Hepatocyte (in vitro differentiated cells): Measurements from ENCODE around the gene FAM209A. TPM values are rescaled to one million over a fixed set of nuclear protein-coding genes. Genes with fewer than 3 reads are reported as not detected.

ENCODE experiments used
- DNase-seq: peaks from one replicate; pipeline ENCODE4 v3.0.0-alpha.2; 2016; ENCODE audit warnings: low spot score
- H2AFZ ChIP-seq: fragments of 200-600 bp; sonication (generic); 2 replicates; pipeline ENCODE4 v1.6.0; 2016; ENCODE audit warnings: antibody characterized with exemption, mild to moderate bottlenecking
- H3K27ac ChIP-seq: fragments of 200-600 bp; sonication (generic); 2 replicates; pipeline ENCODE4 v1.5.1; 2016; ENCODE audit warnings: mild to moderate bottlenecking
- H3K27me3 ChIP-seq: fragments of 200-600 bp; sonication (generic); 2 replicates; pipeline ENCODE4 v1.6.1; 2016
- H3K36me3 ChIP-seq: fragments of 200-600 bp; sonication (generic); replicated peaks from 2 replicates; pipeline ENCODE4 v1.5.1; 2016; ENCODE audit warnings: low read depth; ENCODE audit not compliant: insufficient read depth
- H3K4me1 ChIP-seq: fragments of 200-600 bp; sonication (generic); 2 replicates; pipeline ENCODE4 v1.5.1; 2016; ENCODE audit warnings: mild to moderate bottlenecking, moderate library complexity; ENCODE audit not compliant: insufficient read depth
- H3K4me2 ChIP-seq: fragments of 200-600 bp; sonication (generic); 2 replicates; pipeline ENCODE4 v1.6.0; 2016
- H3K4me3 ChIP-seq: fragments of 200-600 bp; sonication (generic); 2 replicates; pipeline ENCODE4 v1.5.1; 2016; ENCODE audit warnings: mild to moderate bottlenecking
- H3K79me2 ChIP-seq: fragments of 200-600 bp; sonication (generic); 2 replicates; pipeline ENCODE4 v1.6.0; 2017; ENCODE audit warnings: mild to moderate bottlenecking
- H3K9me2 ChIP-seq: fragments of 200-600 bp; sonication (generic); replicated peaks from 2 replicates; pipeline ENCODE4 v1.6.0; 2017; ENCODE audit warnings: mild to moderate bottlenecking; ENCODE audit not compliant: insufficient read depth
- H3K9me3 ChIP-seq: fragments of 200-600 bp; sonication (generic); 2 replicates; pipeline ENCODE4 v1.5.1; 2016; ENCODE audit warnings: low read depth, mild to moderate bottlenecking
- H4K20me1 ChIP-seq: fragments of 200-600 bp; sonication (generic); 2 replicates; pipeline ENCODE4 v1.6.0; 2016; ENCODE audit warnings: mild to moderate bottlenecking; ENCODE audit not compliant: insufficient read depth, poor library complexity, severe bottlenecking
- CTCF ChIP-seq: fragments of 200-600 bp; sonication (generic); IDR thresholded peaks from 2 replicates; pipeline ENCODE4 v1.5.1; 2016; ENCODE audit warnings: antibody characterized with exemption, mild to moderate bottlenecking; ENCODE audit not compliant: poor library complexity
- EZH2 ChIP-seq: fragments of 200-600 bp; sonication (generic); IDR thresholded peaks from 2 replicates; pipeline ENCODE4 v1.6.1; 2016; ENCODE audit warnings: antibody characterized with exemption, mild to moderate bottlenecking, borderline replicate concordance
- EZH2phosphoT487 ChIP-seq: fragments of 200-600 bp; sonication (generic); IDR thresholded peaks from one replicate; pipeline ENCODE4 v1.6.1; 2018; ENCODE audit warnings: antibody characterized with exemption, mild to moderate bottlenecking, low read depth, moderate library complexity; ENCODE audit not compliant: unreplicated experiment, severe bottlenecking
- WGBS: methylation state at CpG from one replicate; pipeline ENCODE4 v1.1.6; 2016; ENCODE audit warnings: low lambda C conversion rate; ENCODE audit errors: missing lambda C conversion rate; 5-methylcytosine and 5-hydroxymethylcytosine counted together
- polyA plus RNA-seq: library from polyadenylated mRNA; unstranded; fragments of >200 nt; fragmentation: Nextera tagmentation; extraction: Ambion mirVana; gene quantifications from 2 replicates; pipeline ENCODE4 v1.2.1, GENCODE V29; 2016
- total RNA-seq: library from RNA; depleted of rRNA; stranded (reverse); fragments of >200 nt; gene quantifications from 2 replicates; pipeline ENCODE4 v1.2.3, GENCODE V29; 2014

The FAM209A gene
- total and polyA plus RNA-seq, 2 experiments from 2014 or later, result not detected

DNA sequence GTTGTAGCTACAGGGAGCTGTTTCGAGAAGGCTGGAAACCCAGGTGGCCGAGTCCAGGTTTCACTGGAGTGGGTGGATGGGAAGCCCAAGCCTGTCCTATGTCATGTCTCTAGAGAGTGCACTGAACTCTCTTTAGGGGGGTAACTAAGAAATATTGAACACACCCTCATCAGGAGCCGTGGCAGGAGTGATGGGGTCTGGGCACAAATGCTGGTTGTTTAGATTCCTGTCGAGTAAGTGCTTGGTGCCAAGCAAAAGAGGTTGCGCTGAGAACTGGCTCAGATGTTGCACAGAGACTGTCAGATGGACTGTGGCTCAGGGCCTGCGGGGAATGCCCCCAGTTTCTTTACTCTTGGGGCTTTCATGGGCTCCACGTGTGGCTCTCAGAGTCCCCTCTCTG is 7.3 kb upstream of the FAM209A start:
- Histone ChIP-seq H3K79me2 (no peaks in the 10 kb centered on the region), H3K4me3 (no peak overlapping the region), H3K27me3 (no peaks in the 10 kb centered on the region), H3K9me2 (no peaks in the 10 kb centered on the region), H3K36me3 (no peaks in the 10 kb centered on the region), H3K9me3 (peaks cover 5% of the 10 kb centered on the region), H3K27ac (no peak overlapping the region), H3K4me1 (no peaks in the 10 kb centered on the region), H2AFZ (no peak overlapping the region), H4K20me1 (no peaks in the 10 kb centered on the region), H3K4me2 (no peak overlapping the region)
- over 99% methylated on average over 7 of the region's 7 CpGs for WGBS
- no peak for DNase-seq
- TF ChIP-seq CTCF, result no peak
- no peak for TF ChIP-seq EZH2
- no peak for TF ChIP-seq EZH2phosphoT487

GRCh38 chr20:56517641-56518040 is 6.9 kb upstream of the FAM209A start:
- Histone ChIP-seq H3K27me3 (no peaks in the 10 kb centered on the region), H3K27ac (no peak overlapping the region), H3K79me2 (no peaks in the 10 kb centered on the region), H3K4me3 (no peak overlapping the region), H3K9me3 (peaks cover 5% of the 10 kb centered on the region), H3K4me2 (no peak overlapping the region), H4K20me1 (no peaks in the 10 kb centered on the region), H2AFZ (no peak overlapping the region), H3K4me1 (no peaks in the 10 kb centered on the region), H3K36me3 (no peaks in the 10 kb centered on the region), H3K9me2 (no peaks in the 10 kb centered on the region)
- TF ChIP-seq CTCF (no peak), EZH2 (no peak), EZH2phosphoT487 (no peak)
- no peak for DNase-seq
- 90% methylated on average over 8 of the region's 8 CpGs for WGBS

GRCh38 chr20:56518126-56518525 is 6.4 kb upstream of the FAM209A start:
- Histone ChIP-seq H2AFZ (no peak overlapping the region), H3K4me2 (no peak overlapping the region), H3K27ac (no peak overlapping the region), H3K36me3 (no peaks in the 10 kb centered on the region), H3K4me1 (no peaks in the 10 kb centered on the region), H3K9me3 (peaks cover 5% of the 10 kb centered on the region), H3K27me3 (no peaks in the 10 kb centered on the region), H3K4me3 (no peak overlapping the region), H3K79me2 (no peaks in the 10 kb centered on the region), H4K20me1 (no peaks in the 10 kb centered on the region), H3K9me2 (no peaks in the 10 kb centered on the region)
- no peak for DNase-seq
- 99% methylated on average over 14 of the region's 14 CpGs for WGBS
- no peak for TF ChIP-seq EZH2
- no peak for TF ChIP-seq EZH2phosphoT487
- TF ChIP-seq CTCF, result no peak
